ENCODE data around the gene TTC28.
"Not testable (repeated sequence)": the region's sequence is repeated elsewhere in the genome, so short reads cannot be mapped to it uniquely, and the experiment has no call there.

TTC28 gene

DNA sequence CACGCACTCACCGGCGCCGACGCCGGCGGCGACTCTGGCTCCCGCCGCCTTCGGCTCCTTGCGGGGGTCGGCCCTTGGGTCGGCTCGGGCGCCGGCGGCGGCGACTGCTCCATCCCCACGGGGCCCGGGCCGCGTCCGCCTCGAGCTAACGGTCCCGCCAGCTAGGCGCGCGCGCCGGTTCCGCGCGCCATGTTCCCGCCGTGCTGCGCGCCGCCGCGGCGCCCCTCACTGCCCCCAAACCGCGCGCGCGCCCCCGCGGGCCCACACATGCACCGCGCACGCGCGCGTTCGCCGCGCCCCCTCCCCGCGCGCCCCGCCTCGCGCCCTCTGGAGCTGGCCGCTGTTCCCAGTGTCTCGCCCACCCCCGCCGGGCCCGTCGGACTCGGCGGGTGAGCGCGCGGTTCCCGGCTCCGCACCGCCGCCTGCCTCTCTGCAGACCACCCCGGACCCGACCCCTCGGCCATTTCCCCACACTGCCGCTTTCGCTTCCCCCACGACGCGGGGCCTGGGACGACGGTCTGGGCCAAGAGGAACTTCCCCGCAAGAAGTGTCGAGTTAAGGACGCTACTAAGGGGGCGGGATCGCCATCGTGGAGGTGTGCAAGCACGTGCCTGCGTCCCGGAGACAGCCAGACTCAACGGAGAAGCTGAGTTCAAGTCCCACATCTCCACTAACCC, at the start of gene TTC28:
TSS of gene TTC28 (minus strand) at position 230 of the 677 bp plus-strand sequence. CDS start at position 113, 117 bp downstream.
- Mint-ChIP-seq H3K4me3 (peak within 1 kb of the TSS; percentile 83 to 90), H3K27ac (peak within 1 kb of the TSS; percentile 90), H3K4me1 (peaks cover 14 to 16% of the 10 kb centered on the region in 2 donors), H3K27me3 (peaks cover 27 to 29% of the 10 kb centered on the region in 2 donors)
- H3K36me3 Mint-ChIP-seq; ATAC-seq (replicated peaks); H3K9me3 Mint-ChIP-seq: not testable (repeated sequence)
- DNase-seq: peak; percentile 46

DNA sequence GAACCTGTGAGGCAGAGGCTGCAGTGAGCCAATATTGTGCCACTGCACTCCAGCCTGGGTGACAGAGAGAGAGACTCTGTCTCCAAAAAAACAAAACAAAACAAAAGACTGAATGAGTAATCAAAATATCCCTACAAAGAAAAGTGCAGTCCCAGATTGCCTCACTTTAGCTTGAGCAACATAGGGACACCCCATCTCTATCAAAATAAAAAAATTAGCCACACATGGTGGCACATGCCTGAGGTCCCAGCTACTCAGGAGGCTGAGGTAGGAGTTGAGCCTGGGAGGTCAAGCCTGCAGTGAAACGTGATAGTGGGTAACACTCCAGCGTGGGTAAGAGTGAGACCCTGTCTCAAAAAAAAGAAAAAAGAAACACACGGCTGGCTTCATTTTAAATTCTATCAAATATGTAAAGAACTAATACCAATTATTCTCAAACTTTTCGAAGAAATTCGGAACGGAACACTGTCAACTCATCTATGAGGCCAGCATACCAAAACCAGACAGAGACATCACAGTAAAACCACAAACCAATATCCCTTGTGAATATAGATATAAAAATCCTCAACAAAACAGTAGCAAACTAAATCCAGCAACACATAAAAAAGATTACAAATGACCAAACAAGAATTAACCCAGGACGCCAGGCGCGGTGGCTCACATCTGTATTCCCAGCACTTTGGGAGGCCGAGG, 49.1 kb upstream of the TTC28 start:
- Mint-ChIP-seq H3K4me1 (peaks cover 8 to 17% of the 10 kb centered on the region in 2 donors), H3K4me3 (no peak overlapping the region), H3K27ac (no peak overlapping the region), H3K27me3 (no peaks in the 10 kb centered on the region), H3K36me3 (peaks cover 21 to 46% of the 10 kb centered on the region in 2 donors), H3K9me3 (no peaks in the 10 kb centered on the region)
- no peak for ATAC-seq (replicated peaks)
- no peak for DNase-seq

GRCh38 chr22:28728002-28728401, 48.4 kb upstream of the TTC28 start:
- peaks cover 23 to 48% of the 10 kb centered on the region in 2 donors for H3K36me3 Mint-ChIP-seq
- H3K9me3 Mint-ChIP-seq: no peaks in the 10 kb centered on the region
- DNase-seq (no peak), ATAC-seq (replicated peaks) (no peak)
- H3K27ac Mint-ChIP-seq: no peak overlapping the region
- no peaks in the 10 kb centered on the region for H3K27me3 Mint-ChIP-seq
- peaks cover 8 to 17% of the 10 kb centered on the region in 2 donors for H3K4me1 Mint-ChIP-seq
- no peak overlapping the region for H3K4me3 Mint-ChIP-seq

- Mint-ChIP-seq H3K4me1 (no peaks in the 10 kb centered on the region), H3K36me3 (peaks cover 13 to 17% of the 10 kb centered on the region in 2 donors)
These were observed 38.4 kb upstream of the TTC28 start for GRCh38 chr22:28718044-28718443.

GRCh38 chr22:28716686-28717085, 37.0 kb upstream of the TTC28 start:
- Mint-ChIP-seq H3K4me1 (no peaks in the 10 kb centered on the region), H3K36me3 (peaks cover 9 to 15% of the 10 kb centered on the region in 2 donors), H3K27ac (no peak overlapping the region), H3K9me3 (no peaks in the 10 kb centered on the region), H3K27me3 (no peaks in the 10 kb centered on the region), H3K4me3 (no peak overlapping the region)
- no peak for ATAC-seq (replicated peaks)
- DNase-seq: no peak

More at GRCh38 chr22:28718044-28718443, 38.4 kb upstream of the TTC28 start:
- Mint-ChIP-seq H3K27me3 (no peaks in the 10 kb centered on the region), H3K9me3 (no peaks in the 10 kb centered on the region), H3K4me3 (no peak overlapping the region), H3K27ac (no peak overlapping the region)
- DNase-seq (no peak), ATAC-seq (replicated peaks) (peak in 1 of 2 donors; percentile 27)

GRCh38 chr22:28715611-28716010, 36.0 kb upstream of the TTC28 start:
- H3K27ac Mint-ChIP-seq: no peak overlapping the region
- DNase-seq (no peak), ATAC-seq (replicated peaks) (no peak)
- no peaks in the 10 kb centered on the region for H3K4me1 Mint-ChIP-seq
- H3K9me3 Mint-ChIP-seq: no peaks in the 10 kb centered on the region
- H3K4me3 Mint-ChIP-seq: no peak overlapping the region
- H3K36me3 Mint-ChIP-seq: peaks cover 10 to 19% of the 10 kb centered on the region in 2 donors
- no peaks in the 10 kb centered on the region for H3K27me3 Mint-ChIP-seq

DNA sequence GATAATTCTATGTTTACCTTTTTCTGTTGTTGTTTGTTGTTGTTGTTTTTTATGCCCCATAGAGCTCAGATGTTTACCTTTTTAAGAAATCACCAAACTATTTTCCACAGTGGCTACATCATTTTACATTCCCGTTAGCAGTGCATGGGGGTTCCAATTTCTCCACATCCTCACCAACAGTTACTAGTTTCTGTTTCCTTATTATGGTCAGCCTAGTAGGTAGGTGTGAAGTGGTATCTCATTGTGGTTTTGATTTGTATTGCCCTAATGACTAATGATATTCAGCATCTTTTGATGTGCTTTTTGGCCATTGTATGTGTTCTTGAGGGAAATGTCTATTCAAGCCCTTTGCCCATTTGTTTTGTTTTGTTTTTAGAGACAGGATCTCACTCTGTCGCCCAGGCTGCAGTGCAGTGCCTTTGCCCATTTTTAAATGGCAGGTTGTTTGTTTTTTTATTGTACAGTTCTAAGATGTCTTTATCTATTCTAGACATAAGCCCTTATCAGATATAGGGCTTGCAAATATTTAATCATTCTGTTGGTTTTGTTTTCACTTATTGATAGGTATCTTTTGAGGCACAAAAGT, 34.5 kb upstream of the TTC28 start:
- peaks cover 8 to 17% of the 10 kb centered on the region in 2 donors for H3K36me3 Mint-ChIP-seq

GRCh38 chr22:28711820-28712777, 32.5 kb upstream of the TTC28 start:
- no peaks in the 10 kb centered on the region for H3K27me3 Mint-ChIP-seq
- H3K4me3 Mint-ChIP-seq: no peak overlapping the region
- no peaks in the 10 kb centered on the region for H3K9me3 Mint-ChIP-seq
- DNase-seq: no peak
- peaks cover 13 to 19% of the 10 kb centered on the region in 2 donors for H3K36me3 Mint-ChIP-seq
- no peak for ATAC-seq (replicated peaks)
- peaks cover 3 to 12% of the 10 kb centered on the region in 2 donors for H3K4me1 Mint-ChIP-seq
- no peak overlapping the region for H3K27ac Mint-ChIP-seq

More for the DNA sequence above, 34.5 kb upstream of the TTC28 start:
- DNase-seq (no peak), ATAC-seq (replicated peaks) (peak in 1 of 2 donors; percentile 36)
- Mint-ChIP-seq H3K9me3 (no peaks in the 10 kb centered on the region), H3K4me1 (no peaks in the 10 kb centered on the region), H3K27ac (no peak overlapping the region), H3K4me3 (no peak overlapping the region), H3K27me3 (no peaks in the 10 kb centered on the region)

- peaks cover 5 to 19% of the 10 kb centered on the region in 2 donors for H3K4me1 Mint-ChIP-seq
- ATAC-seq (replicated peaks) (no peak), DNase-seq (no peak)
- H3K27ac Mint-ChIP-seq: no peak overlapping the region
- H3K4me3 Mint-ChIP-seq: no peak overlapping the region
- peaks cover 13 to 19% of the 10 kb centered on the region in 2 donors for H3K36me3 Mint-ChIP-seq
- H3K27me3 Mint-ChIP-seq: no peaks in the 10 kb centered on the region
- no peaks in the 10 kb centered on the region for H3K9me3 Mint-ChIP-seq
These were observed 31.7 kb upstream of the TTC28 start for GRCh38 chr22:28711341-28711740.

- no peak for ATAC-seq (replicated peaks)
- H3K27ac Mint-ChIP-seq: no peak overlapping the region
- peaks cover 13 to 24% of the 10 kb centered on the region in 2 donors for H3K36me3 Mint-ChIP-seq
- H3K9me3 Mint-ChIP-seq: no peaks in the 10 kb centered on the region
- no peaks in the 10 kb centered on the region for H3K27me3 Mint-ChIP-seq
- DNase-seq: no peak
- H3K4me3 Mint-ChIP-seq: no peak overlapping the region
- peaks cover 10 to 25% of the 10 kb centered on the region in 2 donors for H3K4me1 Mint-ChIP-seq
These were observed 31.0 kb upstream of the TTC28 start for GRCh38 chr22:28710576-28711191.

- H3K27ac Mint-ChIP-seq: no peak overlapping the region
- peaks cover 10 to 25% of the 10 kb centered on the region in 2 donors for H3K4me1 Mint-ChIP-seq
- H3K9me3 Mint-ChIP-seq: no peaks in the 10 kb centered on the region
- peaks cover 13 to 24% of the 10 kb centered on the region in 2 donors for H3K36me3 Mint-ChIP-seq
- DNase-seq (no peak), ATAC-seq (replicated peaks) (no peak)
- no peaks in the 10 kb centered on the region for H3K27me3 Mint-ChIP-seq
- no peak overlapping the region for H3K4me3 Mint-ChIP-seq
These were observed 30.5 kb upstream of the TTC28 start for GRCh38 chr22:28710107-28710506.

GRCh38 chr22:28706845-28707244, 27.2 kb upstream of the TTC28 start:
- DNase-seq (peak; percentile 18), ATAC-seq (replicated peaks) (peak; percentile 94 to 96)
- no peaks in the 10 kb centered on the region for H3K27me3 Mint-ChIP-seq
- no peak overlapping the region for H3K4me3 Mint-ChIP-seq
- peaks cover 15 to 33% of the 10 kb centered on the region in 2 donors for H3K36me3 Mint-ChIP-seq
- peaks cover 14 to 43% of the 10 kb centered on the region in 2 donors for H3K4me1 Mint-ChIP-seq
- peak overlapping the region; percentile 3 for H3K27ac Mint-ChIP-seq
- no peaks in the 10 kb centered on the region for H3K9me3 Mint-ChIP-seq

DNA sequence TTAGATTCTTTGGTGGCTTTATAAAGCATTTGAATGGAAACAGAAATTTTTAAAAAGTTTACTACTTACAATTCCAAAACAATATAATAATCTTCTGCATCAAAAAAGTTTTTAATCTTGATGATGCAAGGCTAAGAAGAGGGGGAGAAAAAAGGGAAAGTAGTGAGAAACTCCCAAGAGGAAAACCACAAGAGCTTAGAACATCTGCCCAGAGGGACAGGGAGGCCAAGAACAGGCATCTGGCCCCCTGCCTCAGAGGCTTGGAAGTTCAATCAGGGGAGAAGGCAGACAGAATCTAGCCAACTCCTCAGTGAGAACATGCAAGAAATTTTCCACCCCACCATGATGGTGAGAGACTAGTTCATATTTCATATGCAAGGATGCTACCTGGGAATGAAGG, 23.8 kb upstream of the TTC28 start:
- Mint-ChIP-seq H3K9me3 (no peaks in the 10 kb centered on the region), H3K27ac (no peak overlapping the region), H3K4me3 (no peak overlapping the region), H3K4me1 (peaks cover 14 to 42% of the 10 kb centered on the region in 2 donors), H3K36me3 (peaks cover 10 to 26% of the 10 kb centered on the region in 2 donors), H3K27me3 (no peaks in the 10 kb centered on the region)
- DNase-seq (no peak), ATAC-seq (replicated peaks) (no peak)

Data from stimulated activated naive B cell treated with anti-CD40 and anti-IgM and Interleukin-4, amounts not matched to agents 10 μg/mL and 1 μg/mL and 100 μg/mL, for 72 hours (primary cell).